Measurements from ENCODE around the gene ABLIM1. TPM values are rescaled to one million over a fixed set of nuclear protein-coding genes. Genes with fewer than 3 reads are reported as not detected.

The ABLIM1 gene
- total RNA-seq, 2 experiments from 2014 or later: 137 to 149 TPM

DNA sequence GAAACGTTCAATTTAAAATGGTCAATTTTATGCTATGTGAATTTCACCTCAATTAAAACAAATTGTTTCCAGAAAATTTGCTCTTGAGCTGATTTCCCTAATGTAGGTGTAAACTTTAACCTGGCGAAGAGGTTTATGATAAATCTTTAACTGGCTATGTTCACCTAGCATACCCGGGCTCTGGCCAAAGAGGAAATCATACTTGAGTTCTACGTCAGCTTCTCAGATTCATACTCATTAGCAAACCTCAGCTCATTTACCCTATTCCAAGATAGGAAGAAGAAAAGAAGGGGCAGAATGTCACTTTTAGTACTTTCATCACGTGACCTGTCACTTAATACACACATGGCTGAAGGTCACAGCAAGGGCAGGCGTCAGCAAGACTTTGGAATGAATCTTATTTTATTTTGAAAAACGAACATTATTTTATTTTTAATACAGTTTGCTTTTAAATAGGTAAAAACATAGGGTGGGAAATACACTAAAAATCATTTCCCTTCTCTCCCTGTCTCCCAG lies 97.0 kb downstream of the ABLIM1 start:
- POLR2A ChIA-PET: no interaction called here
- Mint-ChIP-seq H3K4me1 (no peaks in the 10 kb centered on the region), H3K9me3 (peaks cover 5% of the 10 kb centered on the region), H3K4me3 (no peak overlapping the region), H3K27ac (no peak overlapping the region), H3K36me3 (no peaks in the 10 kb centered on the region), H3K27me3 (no peaks in the 10 kb centered on the region)
- DNase-seq: no peak
- ATAC-seq (ENCODE audit: low read depth): no peak

DNA sequence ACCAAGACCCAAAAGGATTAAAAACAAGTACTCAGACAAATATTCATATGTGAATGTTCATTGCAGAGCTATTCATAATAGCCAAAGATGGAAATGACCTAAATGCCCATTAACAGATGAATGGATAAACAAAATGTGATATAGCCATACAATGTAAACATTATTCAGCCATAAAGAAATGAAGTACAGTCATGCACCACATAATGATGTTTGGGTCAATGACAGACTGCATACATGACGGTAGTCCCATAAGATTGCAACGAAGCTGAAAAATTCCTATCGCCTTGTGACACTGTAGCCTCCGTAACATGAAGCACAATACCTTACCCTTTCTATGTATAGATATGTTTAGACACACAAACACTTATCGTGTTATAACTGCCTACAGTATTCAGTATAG lies 97.9 kb downstream of the ABLIM1 start:
- Mint-ChIP-seq H3K4me3 (no peak overlapping the region), H3K9me3 (peaks cover 5% of the 10 kb centered on the region), H3K36me3 (no peaks in the 10 kb centered on the region), H3K27ac (no peak overlapping the region), H3K27me3 (no peaks in the 10 kb centered on the region), H3K4me1 (no peaks in the 10 kb centered on the region)
- ATAC-seq (ENCODE audit: low read depth) (no peak), DNase-seq (no peak)
- POLR2A ChIA-PET: no interaction called here

DNA sequence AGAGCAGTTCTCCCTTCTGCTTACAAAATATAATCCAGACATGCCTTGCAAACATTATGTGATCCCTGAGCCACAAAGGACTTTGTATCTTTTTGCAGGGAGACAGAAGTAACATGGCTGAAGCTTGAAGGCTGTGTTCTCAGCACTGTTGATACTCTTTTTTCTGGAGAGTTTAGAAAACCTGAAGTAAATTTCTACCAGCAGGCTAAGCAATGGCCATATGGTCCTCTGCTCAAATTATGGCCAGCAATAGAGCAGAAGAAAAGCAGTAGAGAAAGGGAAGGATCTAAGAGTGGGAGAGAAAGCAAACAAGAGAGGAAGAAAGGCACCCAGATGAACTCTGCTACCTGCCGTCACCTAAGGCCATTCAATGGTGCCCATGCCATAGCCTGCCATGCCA lies 98.4 kb downstream of the ABLIM1 start:
- Mint-ChIP-seq H3K27ac (no peak overlapping the region), H3K36me3 (no peaks in the 10 kb centered on the region), H3K4me3 (no peak overlapping the region), H3K27me3 (no peaks in the 10 kb centered on the region), H3K9me3 (peaks cover 5% of the 10 kb centered on the region), H3K4me1 (no peaks in the 10 kb centered on the region)
- ATAC-seq (ENCODE audit: low read depth): no peak
- POLR2A ChIA-PET: no interaction called here
- no peak for DNase-seq

DNA sequence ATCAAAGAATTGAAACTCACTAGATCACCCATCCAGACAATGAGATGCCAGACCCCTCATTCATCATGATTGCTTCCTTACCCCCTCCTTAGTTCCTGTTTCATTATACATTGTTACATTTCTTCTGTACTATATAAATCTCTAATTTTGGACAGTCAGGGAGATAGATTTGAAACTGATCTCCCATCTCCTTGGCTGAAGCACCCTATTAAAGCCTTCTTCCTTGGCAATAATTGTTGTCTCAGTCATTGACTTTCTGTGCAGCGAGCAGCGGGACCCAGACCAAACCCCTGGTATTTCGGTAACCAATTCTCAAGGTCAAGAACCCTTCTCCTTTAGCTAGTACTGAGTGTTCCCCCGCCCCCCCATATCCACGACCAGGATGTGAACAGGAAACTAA lies 100.2 kb downstream of the ABLIM1 start:
- POLR2A ChIA-PET: no interaction called here
- H3K27ac Mint-ChIP-seq: no peak overlapping the region
- DNase-seq (no peak), ATAC-seq (ENCODE audit: low read depth) (no peak)
- no peak overlapping the region for H3K4me3 Mint-ChIP-seq
- H3K9me3 Mint-ChIP-seq: peaks cover 5% of the 10 kb centered on the region
- H3K36me3 Mint-ChIP-seq: no peaks in the 10 kb centered on the region
- H3K4me1 Mint-ChIP-seq: no peaks in the 10 kb centered on the region
- H3K27me3 Mint-ChIP-seq: no peaks in the 10 kb centered on the region

DNA sequence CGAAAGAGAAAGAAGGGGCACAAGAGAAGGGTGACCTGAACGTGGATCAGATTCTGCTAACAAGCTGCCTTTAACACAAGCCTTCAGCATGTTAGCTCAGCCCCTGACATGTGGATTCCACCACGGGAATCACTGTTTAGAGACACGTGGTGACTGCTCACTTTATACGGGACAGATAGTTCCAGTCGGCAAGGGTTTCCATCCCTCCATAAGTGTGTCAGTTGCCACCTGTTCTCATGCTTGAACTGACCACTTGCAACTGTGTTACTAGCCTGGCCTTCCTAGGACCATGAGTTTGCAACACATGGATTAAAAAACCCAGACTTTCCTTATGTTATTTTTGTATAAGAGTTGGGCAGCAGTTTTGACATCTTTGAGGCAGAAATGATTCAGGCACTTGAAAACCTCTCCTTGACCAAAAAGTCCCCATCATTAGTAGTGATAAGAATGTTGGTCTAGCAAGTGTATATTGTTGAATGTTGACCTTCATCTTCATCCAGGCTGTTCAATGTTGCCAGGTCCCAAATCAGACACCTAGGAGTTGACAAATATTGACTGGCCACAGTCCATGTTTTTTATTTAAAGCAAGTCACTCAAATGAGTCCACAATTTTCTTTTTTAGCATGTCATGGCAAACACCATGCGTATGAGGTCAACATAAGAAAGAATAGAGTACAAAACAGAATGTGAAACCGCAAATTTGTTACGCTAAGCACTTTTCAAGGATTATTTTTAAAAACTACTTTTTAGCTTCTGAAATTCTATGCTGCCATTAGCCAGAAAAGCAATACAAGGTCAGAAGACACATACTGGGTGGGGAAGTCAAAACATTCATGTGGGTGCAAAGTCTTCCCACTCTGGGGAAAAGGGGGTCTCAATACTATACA lies 101.6 kb downstream of the ABLIM1 start:
- POLR2A ChIA-PET: no interaction called here
- Mint-ChIP-seq H3K9me3 (peaks cover 5% of the 10 kb centered on the region), H3K4me1 (no peaks in the 10 kb centered on the region), H3K27ac (no peak overlapping the region), H3K27me3 (no peaks in the 10 kb centered on the region), H3K4me3 (no peak overlapping the region), H3K36me3 (no peaks in the 10 kb centered on the region)
- DNase-seq: no peak
- ATAC-seq (ENCODE audit: low read depth): no peak

DNA sequence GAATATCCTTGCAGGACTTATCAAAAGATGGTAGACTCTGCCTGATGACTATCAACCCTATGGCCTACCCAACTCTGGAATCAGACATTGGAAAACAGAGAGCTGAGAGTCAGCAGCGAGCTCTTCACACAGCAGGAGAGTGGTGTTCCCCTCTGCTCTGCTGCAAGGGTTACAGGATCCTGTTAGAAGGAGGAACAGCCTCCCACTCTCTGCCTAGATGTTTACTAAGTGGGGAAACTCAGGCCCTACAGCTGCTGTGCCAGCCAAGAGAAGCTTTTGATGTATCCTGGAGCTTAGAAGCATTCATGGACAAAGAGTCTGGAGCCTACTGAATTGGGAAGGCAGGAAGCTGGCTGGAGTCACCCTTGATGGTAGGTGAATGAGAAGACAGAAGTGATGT lies 104.6 kb downstream of the ABLIM1 start:
- ATAC-seq (ENCODE audit: low read depth) (no peak), DNase-seq (no peak)
- POLR2A ChIA-PET: no interaction called here
- Mint-ChIP-seq H3K4me3 (no peak overlapping the region), H3K4me1 (peaks cover 7% of the 10 kb centered on the region), H3K27me3 (no peaks in the 10 kb centered on the region), H3K27ac (no peak overlapping the region), H3K9me3 (peaks cover 3% of the 10 kb centered on the region), H3K36me3 (no peaks in the 10 kb centered on the region)

DNA sequence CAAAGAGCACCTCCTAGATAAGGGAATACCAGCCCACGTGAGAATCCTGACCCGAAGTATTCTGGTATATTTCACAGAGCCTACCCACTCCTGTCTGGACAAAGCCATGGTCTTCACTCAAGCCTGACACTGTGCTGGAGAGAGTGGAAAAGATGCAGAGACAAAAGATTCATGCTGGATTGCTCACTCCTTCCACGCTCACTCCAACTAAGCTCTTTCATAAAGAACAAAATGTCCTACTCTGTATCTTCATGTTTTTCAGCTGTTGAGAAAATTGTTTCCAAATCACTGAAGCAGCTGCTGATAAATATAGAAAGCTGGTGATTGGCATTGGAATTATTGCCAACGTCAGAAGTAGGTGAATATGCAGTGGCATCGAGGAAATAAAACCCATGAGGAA lies 106.0 kb downstream of the ABLIM1 start:
- H3K27me3 Mint-ChIP-seq: no peaks in the 10 kb centered on the region
- no peaks in the 10 kb centered on the region for H3K9me3 Mint-ChIP-seq
- DNase-seq (no peak), ATAC-seq (ENCODE audit: low read depth) (no peak)
- POLR2A ChIA-PET: no interaction called here
- no peak overlapping the region for H3K27ac Mint-ChIP-seq
- H3K4me1 Mint-ChIP-seq: peaks cover 21% of the 10 kb centered on the region
- H3K4me3 Mint-ChIP-seq: no peak overlapping the region
- no peaks in the 10 kb centered on the region for H3K36me3 Mint-ChIP-seq

DNA sequence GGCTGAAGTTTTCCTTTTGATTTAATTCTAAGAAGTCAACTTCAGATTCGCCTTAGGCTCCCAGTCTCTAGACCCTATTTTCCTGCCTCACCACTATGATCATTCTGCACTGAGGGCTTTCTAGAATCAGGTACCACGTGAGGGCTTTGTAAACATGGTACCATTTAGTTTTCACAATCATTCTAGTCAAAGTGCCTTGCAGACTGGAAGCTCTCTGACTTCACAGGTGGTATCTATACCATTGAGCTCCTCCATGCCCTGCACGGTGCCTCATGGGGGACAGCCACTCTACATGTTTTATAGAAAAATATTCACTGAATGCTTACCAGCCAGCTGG lies 106.5 kb downstream of the ABLIM1 start:
- POLR2A ChIA-PET: no interaction called here
- Mint-ChIP-seq H3K9me3 (no peaks in the 10 kb centered on the region), H3K4me1 (peaks cover 23% of the 10 kb centered on the region), H3K4me3 (no peak overlapping the region), H3K27me3 (no peaks in the 10 kb centered on the region), H3K27ac (no peak overlapping the region), H3K36me3 (no peaks in the 10 kb centered on the region)
- ATAC-seq (ENCODE audit: low read depth) (no peak), DNase-seq (no peak)

DNA sequence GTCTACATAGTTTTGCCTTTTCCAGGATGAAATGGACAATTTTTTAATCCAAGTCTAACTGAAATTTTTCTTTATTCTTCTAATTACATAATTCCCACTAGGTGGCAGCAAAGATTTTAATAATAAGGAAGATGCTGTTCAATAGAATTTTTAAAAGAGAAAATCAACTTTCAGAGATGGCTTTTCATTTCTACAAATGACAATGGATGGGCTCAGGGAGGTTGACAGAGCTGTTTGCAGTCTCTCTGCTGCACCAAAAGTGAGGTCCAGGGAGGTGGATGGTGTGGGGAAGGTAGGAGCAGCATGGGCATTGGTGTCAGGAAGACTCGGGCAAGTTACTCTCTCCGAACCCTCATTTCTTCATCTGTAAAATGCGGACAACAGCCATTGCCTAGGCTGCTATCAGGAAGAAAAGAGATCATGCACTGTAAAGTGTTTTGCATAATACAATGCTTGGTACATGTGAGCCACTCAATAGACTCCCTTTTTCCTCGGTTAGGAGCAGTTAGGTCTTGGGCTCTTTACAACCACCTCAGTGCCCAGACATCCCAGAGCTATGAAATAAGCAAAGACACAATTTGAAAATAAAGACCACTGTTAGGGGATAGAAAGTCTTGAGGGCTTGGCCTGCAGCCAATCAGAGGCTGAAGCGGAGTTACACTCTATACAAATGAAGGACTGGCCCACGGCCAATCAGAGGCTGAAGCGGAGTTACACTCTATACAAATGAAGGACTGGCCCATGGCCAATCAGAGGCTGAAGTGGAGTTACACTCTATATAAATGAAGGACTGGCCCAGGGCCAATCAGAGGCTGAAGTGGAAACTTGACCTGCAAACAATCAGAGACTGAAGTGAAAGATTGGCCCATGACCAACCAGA lies 107.1 kb downstream of the ABLIM1 start:
- POLR2A ChIA-PET: no interaction called here
- H3K36me3 Mint-ChIP-seq: no peaks in the 10 kb centered on the region
- no peak overlapping the region for H3K4me3 Mint-ChIP-seq
- peaks cover 25% of the 10 kb centered on the region for H3K4me1 Mint-ChIP-seq
- no peak for DNase-seq
- H3K27me3 Mint-ChIP-seq: no peaks in the 10 kb centered on the region
- no peak overlapping the region for H3K27ac Mint-ChIP-seq
- H3K9me3 Mint-ChIP-seq: no peaks in the 10 kb centered on the region
- no peak for ATAC-seq (ENCODE audit: low read depth)

DNA sequence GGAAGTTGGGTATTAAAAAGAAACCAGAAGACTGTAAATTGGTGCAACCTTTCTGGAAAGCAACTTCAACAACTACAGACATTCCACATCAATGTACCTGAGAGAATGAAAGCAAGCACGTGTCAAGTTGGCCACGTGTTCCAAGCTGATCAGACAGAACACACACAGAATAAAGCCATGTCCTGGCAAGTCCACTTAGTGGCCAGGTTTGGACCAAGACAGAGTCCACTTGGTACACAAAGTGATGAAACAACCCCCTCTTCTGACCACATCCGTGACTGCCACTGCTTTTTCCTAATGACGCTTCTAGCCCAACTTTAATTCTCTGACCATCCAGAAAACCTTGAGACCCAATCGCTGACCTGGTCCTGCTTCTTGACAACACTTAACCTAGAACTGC lies 109.4 kb downstream of the ABLIM1 start:
- H3K36me3 Mint-ChIP-seq: no peaks in the 10 kb centered on the region
- no peak overlapping the region for H3K4me3 Mint-ChIP-seq
- peaks cover 42% of the 10 kb centered on the region for H3K4me1 Mint-ChIP-seq
- H3K9me3 Mint-ChIP-seq: no peaks in the 10 kb centered on the region
- DNase-seq (no peak), ATAC-seq (ENCODE audit: low read depth) (no peak)
- H3K27me3 Mint-ChIP-seq: no peaks in the 10 kb centered on the region
- POLR2A ChIA-PET: interaction anchor here (0.5 to 1.7 kb wide), 2 partner anchors 114 to 245 kb away, joined by 3 to 5 read pairs; no protein-coding TSS in a partner anchor
- no peak overlapping the region for H3K27ac Mint-ChIP-seq

DNA sequence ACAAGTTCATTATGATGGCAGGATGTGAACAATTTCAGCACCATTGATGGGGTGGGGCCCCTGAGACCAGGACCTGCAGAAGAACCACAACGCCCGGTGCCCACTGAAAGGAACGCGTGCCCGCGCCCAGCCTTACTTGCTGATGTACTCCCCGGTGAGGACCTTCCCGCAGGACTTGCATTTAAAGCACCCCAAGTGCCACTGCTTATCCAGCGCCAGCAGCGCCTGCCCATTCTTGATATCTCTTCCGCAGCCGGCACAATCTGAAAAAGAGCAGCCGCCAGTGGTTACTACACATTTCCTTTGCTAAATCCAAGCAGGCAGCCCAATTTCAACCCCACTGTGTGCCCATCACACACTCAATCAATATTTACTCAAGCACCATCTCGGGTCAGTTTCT lies 110.6 kb downstream of the ABLIM1 start:
- Mint-ChIP-seq H3K27me3 (no peaks in the 10 kb centered on the region), H3K4me1 (peaks cover 54% of the 10 kb centered on the region), H3K9me3 (no peaks in the 10 kb centered on the region), H3K27ac (peak overlapping the region; percentile 60), H3K4me3 (peak overlapping the region; percentile 68), H3K36me3 (no peaks in the 10 kb centered on the region)
- ATAC-seq (ENCODE audit: low read depth) (no peak), DNase-seq (no peak)
- POLR2A ChIA-PET: interaction anchor here (1.5 to 12.2 kb wide), 3 partner anchors 27 to 243 kb away, joined by 4 to 387 read pairs (median 5); no protein-coding TSS in a partner anchor

DNA sequence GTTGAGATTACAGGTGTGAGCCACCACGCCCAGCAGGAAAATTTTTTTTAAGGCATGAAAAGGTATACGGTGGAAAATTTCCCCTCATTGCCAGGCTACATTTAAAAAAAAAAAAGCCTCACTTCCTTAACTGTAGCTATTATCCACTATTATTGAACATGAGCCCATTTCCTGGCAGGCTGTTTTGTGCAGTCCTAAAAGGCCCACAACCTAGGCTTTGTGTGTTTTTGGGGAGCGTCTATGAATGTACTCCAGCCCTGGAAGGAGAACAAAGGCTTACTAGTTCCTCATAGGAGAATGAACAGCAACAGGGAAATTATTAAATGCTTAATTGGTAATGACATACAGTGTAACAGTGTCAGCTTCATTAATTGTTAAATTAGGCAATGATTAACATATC lies 111.0 kb downstream of the ABLIM1 start:
- Mint-ChIP-seq H3K4me1 (peaks cover 58% of the 10 kb centered on the region), H3K4me3 (peak overlapping the region; percentile 68), H3K27ac (peak overlapping the region; percentile 60), H3K9me3 (no peaks in the 10 kb centered on the region), H3K27me3 (no peaks in the 10 kb centered on the region), H3K36me3 (no peaks in the 10 kb centered on the region)
- ATAC-seq (ENCODE audit: low read depth) (no peak), DNase-seq (no peak)
- POLR2A ChIA-PET: interaction anchor here (1.5 to 12.2 kb wide), 3 partner anchors 27 to 243 kb away, joined by 4 to 387 read pairs (median 5); no protein-coding TSS in a partner anchor

DNA sequence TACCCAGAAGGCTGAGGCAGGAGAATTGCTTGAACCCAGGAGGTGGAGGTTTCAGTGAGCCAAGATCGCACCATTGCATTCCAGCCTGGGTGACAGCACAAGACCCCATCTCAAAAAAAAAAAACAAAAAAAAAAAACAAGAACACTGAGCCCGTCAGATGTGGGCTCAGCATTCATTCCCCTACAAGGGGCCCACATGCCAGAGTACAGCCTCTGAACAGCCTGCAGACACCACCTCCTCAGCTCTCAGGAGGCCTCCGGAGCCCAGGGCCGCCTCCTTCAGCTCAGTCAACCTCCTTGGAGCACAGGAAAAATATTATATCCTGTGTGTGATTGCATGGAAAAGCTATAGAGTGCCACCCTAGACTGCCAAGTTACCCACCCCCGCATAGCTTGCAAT lies 112.3 kb downstream of the ABLIM1 start:
- no peaks in the 10 kb centered on the region for H3K36me3 Mint-ChIP-seq
- peak overlapping the region; percentile 54 for H3K27ac Mint-ChIP-seq
- ATAC-seq (ENCODE audit: low read depth) (no peak), DNase-seq (no peak)
- POLR2A ChIA-PET: interaction anchor here (0.7 to 12.2 kb wide), 2 partner anchors 25 to 72 kb away, joined by 3 to 387 read pairs; no protein-coding TSS in a partner anchor
- H3K4me3 Mint-ChIP-seq: no peak overlapping the region
- peaks cover 70% of the 10 kb centered on the region for H3K4me1 Mint-ChIP-seq
- no peaks in the 10 kb centered on the region for H3K27me3 Mint-ChIP-seq
- no peaks in the 10 kb centered on the region for H3K9me3 Mint-ChIP-seq

Measured in activated naive CD8-positive, alpha-beta T cell treated with anti-CD3 and anti-CD28 coated beads, Interleukin-2, amount 10 ng/mL, durations not matched to agents 7 days and 5 days (primary cell).